Liver (tissue), 9 donors: Measurements from ENCODE around the gene PLEKHN1. TPM values are rescaled to one million over a fixed set of nuclear protein-coding genes. Genes with fewer than 3 reads are reported as not detected.
A peak's percentile ranks its signal among the peaks of the same experiment; 100 is the strongest.

ENCODE experiments used
- DNase-seq: peaks from one replicate; pipeline ENCODE4 v3.0.0-alpha.2; 2017; ENCODE audit warnings: low spot score
- H3K27ac ChIP-seq, 2 donors: one replicate each; pipeline ENCODE4 v1.7.0; 2013; ENCODE audit warnings: inconsistent platforms in 2 of 2, low read length in 2 of 2, control low read depth in 1 of 2, low read depth in 1 of 2, mild to moderate bottlenecking in 1 of 2
- H3K27me3 ChIP-seq, 4 donors: one replicate each; pipeline versions ENCODE4 v1.6.1 to v1.7.0; 2013; ENCODE audit warnings: low read length in 3 of 4, inconsistent platforms in 1 of 4, mild to moderate bottlenecking in 1 of 4, moderate library complexity in 1 of 4; ENCODE audit not compliant: control insufficient read depth in 4 of 4, insufficient read depth in 4 of 4
- H3K36me3 ChIP-seq, 4 donors: one replicate each; pipeline versions ENCODE4 v1.6.1 to v1.7.0; 2013; ENCODE audit warnings: low read length in 3 of 4, mild to moderate bottlenecking in 3 of 4, low read depth in 1 of 4, moderate library complexity in 1 of 4; ENCODE audit not compliant: control insufficient read depth in 4 of 4, insufficient read depth in 3 of 4
- H3K4me1 ChIP-seq, 4 donors: one replicate each; pipeline versions ENCODE4 v1.6.1 to v1.7.0; 2013; ENCODE audit warnings: low read length in 3 of 4, mild to moderate bottlenecking in 3 of 4, moderate library complexity in 1 of 4; ENCODE audit not compliant: control insufficient read depth in 4 of 4, insufficient read depth in 4 of 4
- H3K4me3 ChIP-seq, 3 donors: one replicate each; pipeline versions ENCODE4 v1.6.1 to v1.7.0; 2013; ENCODE audit warnings: low read length in 3 of 3, control low read depth in 1 of 3, low read depth in 1 of 3, mild to moderate bottlenecking in 1 of 3
- H3K9ac ChIP-seq, 2 donors: one replicate each; pipeline ENCODE4 v1.7.0; 2013; ENCODE audit warnings: low read length in 2 of 2, mild to moderate bottlenecking in 2 of 2, moderate library complexity in 2 of 2, control low read depth in 1 of 2, low read depth in 1 of 2
- H3K9me3 ChIP-seq, 4 donors: one replicate each; pipeline versions ENCODE4 v1.6.1 to v1.7.0; 2013; ENCODE audit warnings: low read length in 3 of 4; ENCODE audit not compliant: control insufficient read depth in 4 of 4
- EGR1 ChIP-seq, 2 donors: IDR thresholded peaks; 2 replicates each; pipeline ENCODE4 v1.6.1; 2016 to 2018; ENCODE audit warnings: antibody characterized with exemption in 2 of 2, low read depth in 2 of 2
- FOXA1 ChIP-seq: IDR thresholded peaks from 2 replicates; pipeline ENCODE4 v1.6.1; 2016; ENCODE audit warnings: antibody characterized with exemption
- FOXA2 ChIP-seq: IDR thresholded peaks from 2 replicates; pipeline ENCODE4 v1.6.1; 2016; ENCODE audit warnings: antibody characterized with exemption
- GABPA ChIP-seq, 2 donors: IDR thresholded peaks in 1 of 2; conservative IDR thresholded peaks in 1 of 2; 2 replicates each; pipeline ENCODE4 v1.6.1; 2016; ENCODE audit warnings: antibody characterized with exemption in 2 of 2, mild to moderate bottlenecking in 1 of 2, moderate library complexity in 1 of 2
- HNF4A ChIP-seq, 2 donors: conservative IDR thresholded peaks; 2 replicates each; pipeline ENCODE4 v1.6.1; 2016; ENCODE audit warnings: antibody characterized with exemption in 2 of 2, mild to moderate bottlenecking in 2 of 2
- JUND ChIP-seq, 2 donors: IDR thresholded peaks; 2 replicates each; pipeline ENCODE4 v1.6.1; 2016; ENCODE audit warnings: antibody characterized with exemption in 2 of 2
- MAX ChIP-seq: IDR thresholded peaks from 2 replicates; pipeline ENCODE4 v1.6.1; 2016; ENCODE audit warnings: antibody characterized with exemption
- NR2F2 ChIP-seq: IDR thresholded peaks from 2 replicates; pipeline ENCODE4 v1.6.1; 2016; ENCODE audit warnings: antibody characterized with exemption
- RAD21 ChIP-seq, 2 donors: IDR thresholded peaks; 2 replicates each; pipeline ENCODE4 v1.6.1; 2016; ENCODE audit warnings: antibody characterized with exemption in 2 of 2, mild to moderate bottlenecking in 2 of 2
- REST ChIP-seq: IDR thresholded peaks from 2 replicates; pipeline ENCODE4 v1.6.1; 2016; ENCODE audit warnings: antibody characterized with exemption, mild to moderate bottlenecking
- RXRA ChIP-seq, 2 donors: IDR thresholded peaks; 2 replicates each; pipeline ENCODE4 v1.6.1; 2017 to 2018; ENCODE audit warnings: antibody characterized with exemption in 2 of 2, mild to moderate bottlenecking in 1 of 2
- TAF1 ChIP-seq: conservative IDR thresholded peaks from 2 replicates; pipeline ENCODE4 v1.6.1; 2016; ENCODE audit warnings: antibody characterized with exemption, mild to moderate bottlenecking
- YY1 ChIP-seq: IDR thresholded peaks from 2 replicates; pipeline ENCODE4 v1.6.1; 2016; ENCODE audit warnings: antibody characterized with exemption, mild to moderate bottlenecking
- WGBS: extraction: QIAGEN DNeasy Blood & Tissue Kit; methylation state at CpG from one replicate; pipeline ENCODE4 v1.1.7; 2013; 5-methylcytosine and 5-hydroxymethylcytosine counted together
- polyA plus RNA-seq, 2 donors: library from polyadenylated mRNA; stranded (reverse) in 1 of 2; unstranded in 1 of 2; fragments of 200-250 nt in 1 of 2; fragments of >200 nt in 1 of 2; fragmentation: Nextera tagmentation in 1 of 2; extraction: Ambion mirVana in 1 of 2; gene quantifications; one replicate each; pipeline versions ENCODE4 v1.2.1 to v1.2.3, GENCODE V29; 2013 to 2015
- total RNA-seq, 2 donors: library from RNA; depleted of rRNA; stranded (reverse); fragments of >200 nt; gene quantifications; one replicate each; pipeline ENCODE4 v1.2.3, GENCODE V29; 2014
- TF ChIP-seq, protein P1 (sequence below): IDR thresholded peaks from 2 replicates; pipeline ENCODE4 v1.6.1; 2016; ENCODE audit warnings: antibody characterized with exemption
- TF ChIP-seq, protein P2 (sequence below): fragments of 150-350 bp; IDR thresholded peaks from 2 replicates; pipeline ENCODE4 v1.5.1; 2017; ENCODE audit warnings: improper control_type of control experiment, low read depth, low read length; ENCODE audit not compliant: missing input control
- donor health status: healthy.
- donor health status: healthy.
- donor health status: healthy.
- donor health status: healthy.
- donor health status: healthy.

The PLEKHN1 gene
- total and polyA plus RNA-seq, 4 donors, result 0.17 to 0.18 TPM; not detected in 2

GRCh38 chr1:941015-941587, 25.2 kb upstream of the PLEKHN1 start (continued):
- TF ChIP-seq MAX, result no peak
- TF ChIP-seq, protein P1, sequence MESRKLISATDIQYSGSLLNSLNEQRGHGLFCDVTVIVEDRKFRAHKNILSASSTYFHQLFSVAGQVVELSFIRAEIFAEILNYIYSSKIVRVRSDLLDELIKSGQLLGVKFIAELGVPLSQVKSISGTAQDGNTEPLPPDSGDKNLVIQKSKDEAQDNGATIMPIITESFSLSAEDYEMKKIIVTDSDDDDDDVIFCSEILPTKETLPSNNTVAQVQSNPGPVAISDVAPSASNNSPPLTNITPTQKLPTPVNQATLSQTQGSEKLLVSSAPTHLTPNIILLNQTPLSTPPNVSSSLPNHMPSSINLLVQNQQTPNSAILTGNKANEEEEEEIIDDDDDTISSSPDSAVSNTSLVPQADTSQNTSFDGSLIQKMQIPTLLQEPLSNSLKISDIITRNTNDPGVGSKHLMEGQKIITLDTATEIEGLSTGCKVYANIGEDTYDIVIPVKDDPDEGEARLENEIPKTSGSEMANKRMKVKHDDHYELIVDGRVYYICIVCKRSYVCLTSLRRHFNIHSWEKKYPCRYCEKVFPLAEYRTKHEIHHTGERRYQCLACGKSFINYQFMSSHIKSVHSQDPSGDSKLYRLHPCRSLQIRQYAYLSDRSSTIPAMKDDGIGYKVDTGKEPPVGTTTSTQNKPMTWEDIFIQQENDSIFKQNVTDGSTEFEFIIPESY, result no peak
- no peak for TF ChIP-seq TAF1
- TF ChIP-seq FOXA2, result no peak
- no peak for TF ChIP-seq RAD21 (IDR thresholded peaks at IDR 0.05)
- TF ChIP-seq NR2F2, result no peak
- TF ChIP-seq GABPA (IDR thresholded peaks at IDR 0.05 in 1 of 2, conservative IDR thresholded peaks at IDR 0.05 in 1 of 2), result no peak
- no peak for TF ChIP-seq JUND (IDR thresholded peaks at IDR 0.05)

DNA sequence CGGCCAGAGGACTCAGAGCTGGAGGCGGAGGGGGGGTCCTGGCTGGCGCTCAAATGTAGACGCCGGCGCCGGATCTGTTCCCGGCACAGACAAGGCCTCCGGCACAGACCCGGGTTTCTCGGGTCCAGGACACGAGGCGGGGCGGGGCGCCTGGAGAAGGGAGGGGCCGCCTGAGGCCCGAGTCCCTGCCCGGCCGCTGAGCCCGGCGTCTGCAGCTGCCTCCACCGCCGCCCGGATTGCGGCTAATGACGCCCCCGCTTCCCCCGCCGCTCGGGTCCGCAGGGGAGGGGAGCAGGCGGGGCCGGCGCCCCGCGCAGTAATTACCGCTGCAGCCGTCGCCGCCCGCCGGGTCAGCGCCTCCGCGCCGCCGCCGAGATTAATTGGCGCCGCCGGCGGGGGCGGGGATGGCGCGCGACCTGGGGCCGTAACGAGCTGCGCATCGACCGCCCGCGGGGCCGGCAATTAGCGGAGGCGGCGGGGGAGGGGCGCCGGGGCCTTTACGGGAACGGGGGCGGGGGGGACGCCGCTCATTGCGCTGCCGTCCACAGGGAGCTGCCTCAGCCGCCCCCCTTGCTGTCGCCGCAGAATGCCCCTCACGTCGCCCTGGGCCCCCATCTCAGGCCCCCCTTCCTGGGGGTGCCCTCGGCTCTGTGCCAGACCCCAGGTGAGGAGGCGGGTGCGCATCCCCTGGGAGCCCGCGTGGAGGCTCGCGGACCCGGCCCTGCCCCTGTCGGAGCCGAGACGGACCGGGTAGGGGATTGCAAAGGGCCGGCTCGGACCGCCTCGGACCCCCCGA, 24.5 kb upstream of the PLEKHN1 start:
- Histone ChIP-seq H3K27me3 (peaks cover 0 to 2% (median 0%) of the 10 kb centered on the region in 4 donors), H3K4me3 (peak overlapping the region in 1 of 3 donors; percentile 50), H3K9ac (no peak overlapping the region), H3K36me3 (peaks cover 0 to 19% (median 4%) of the 10 kb centered on the region in 4 donors), H3K9me3 (no peaks in the 10 kb centered on the region), H3K27ac (peak overlapping the region in 1 of 2 donors; percentile 37), H3K4me1 (peaks cover 15 to 35% (median 21%) of the 10 kb centered on the region in 4 donors)
- WGBS, result under 1% methylated on average over 98 of the region's 98 CpGs
- TF ChIP-seq, protein P1, result no peak
- TF ChIP-seq RAD21 (IDR thresholded peaks at IDR 0.05), result no peak
- no peak for DNase-seq

GRCh38 chr1:942411-942821, 23.9 kb upstream of the PLEKHN1 start:
- no peak for TF ChIP-seq RXRA (IDR thresholded peaks at IDR 0.05)
- no peak for TF ChIP-seq EGR1 (IDR thresholded peaks at IDR 0.05; ENCODE audit: low read depth in 2 of 2)
- no peak for TF ChIP-seq HNF4A (conservative IDR thresholded peaks at IDR 0.05)
- TF ChIP-seq FOXA1, result no peak
- TF ChIP-seq FOXA2, result no peak
- TF ChIP-seq REST, result no peak
- no peak for TF ChIP-seq NR2F2
- TF ChIP-seq RAD21 (IDR thresholded peaks at IDR 0.05), result no peak
- TF ChIP-seq, protein P2, sequence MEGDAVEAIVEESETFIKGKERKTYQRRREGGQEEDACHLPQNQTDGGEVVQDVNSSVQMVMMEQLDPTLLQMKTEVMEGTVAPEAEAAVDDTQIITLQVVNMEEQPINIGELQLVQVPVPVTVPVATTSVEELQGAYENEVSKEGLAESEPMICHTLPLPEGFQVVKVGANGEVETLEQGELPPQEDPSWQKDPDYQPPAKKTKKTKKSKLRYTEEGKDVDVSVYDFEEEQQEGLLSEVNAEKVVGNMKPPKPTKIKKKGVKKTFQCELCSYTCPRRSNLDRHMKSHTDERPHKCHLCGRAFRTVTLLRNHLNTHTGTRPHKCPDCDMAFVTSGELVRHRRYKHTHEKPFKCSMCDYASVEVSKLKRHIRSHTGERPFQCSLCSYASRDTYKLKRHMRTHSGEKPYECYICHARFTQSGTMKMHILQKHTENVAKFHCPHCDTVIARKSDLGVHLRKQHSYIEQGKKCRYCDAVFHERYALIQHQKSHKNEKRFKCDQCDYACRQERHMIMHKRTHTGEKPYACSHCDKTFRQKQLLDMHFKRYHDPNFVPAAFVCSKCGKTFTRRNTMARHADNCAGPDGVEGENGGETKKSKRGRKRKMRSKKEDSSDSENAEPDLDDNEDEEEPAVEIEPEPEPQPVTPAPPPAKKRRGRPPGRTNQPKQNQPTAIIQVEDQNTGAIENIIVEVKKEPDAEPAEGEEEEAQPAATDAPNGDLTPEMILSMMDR, result no peak
- no peak for TF ChIP-seq YY1
- TF ChIP-seq TAF1, result no peak
- H3K27ac ChIP-seq, result peak overlapping the region; percentile 37 to 54
- H3K4me3 ChIP-seq, result peak overlapping the region in 1 of 3 donors; percentile 50
- no peak for DNase-seq
- peaks cover 0 to 25% (median 4%) of the 10 kb centered on the region in 4 donors for H3K36me3 ChIP-seq
- peaks cover 15 to 35% (median 21%) of the 10 kb centered on the region in 4 donors for H3K4me1 ChIP-seq
- H3K9ac ChIP-seq, result no peak overlapping the region
- WGBS, result 3% methylated on average over 48 of the region's 48 CpGs
- no peaks in the 10 kb centered on the region for H3K9me3 ChIP-seq
- peaks cover 0 to 2% (median 0%) of the 10 kb centered on the region in 4 donors for H3K27me3 ChIP-seq
